ENCODE results near the gene CTNNA1. TPM values are rescaled to one million over a fixed set of nuclear protein-coding genes. Genes with fewer than 3 reads are reported as not detected.
A peak's percentile ranks its signal among the peaks of the same experiment; 100 is the strongest.

The CTNNA1 gene
- total and polyA plus RNA-seq, 9 of the 15 experiments (the other 6 are each of a cell fraction or from before 2014, with no cell fraction given) = 29.6 to 117 (median 89.1) TPM

DNA sequence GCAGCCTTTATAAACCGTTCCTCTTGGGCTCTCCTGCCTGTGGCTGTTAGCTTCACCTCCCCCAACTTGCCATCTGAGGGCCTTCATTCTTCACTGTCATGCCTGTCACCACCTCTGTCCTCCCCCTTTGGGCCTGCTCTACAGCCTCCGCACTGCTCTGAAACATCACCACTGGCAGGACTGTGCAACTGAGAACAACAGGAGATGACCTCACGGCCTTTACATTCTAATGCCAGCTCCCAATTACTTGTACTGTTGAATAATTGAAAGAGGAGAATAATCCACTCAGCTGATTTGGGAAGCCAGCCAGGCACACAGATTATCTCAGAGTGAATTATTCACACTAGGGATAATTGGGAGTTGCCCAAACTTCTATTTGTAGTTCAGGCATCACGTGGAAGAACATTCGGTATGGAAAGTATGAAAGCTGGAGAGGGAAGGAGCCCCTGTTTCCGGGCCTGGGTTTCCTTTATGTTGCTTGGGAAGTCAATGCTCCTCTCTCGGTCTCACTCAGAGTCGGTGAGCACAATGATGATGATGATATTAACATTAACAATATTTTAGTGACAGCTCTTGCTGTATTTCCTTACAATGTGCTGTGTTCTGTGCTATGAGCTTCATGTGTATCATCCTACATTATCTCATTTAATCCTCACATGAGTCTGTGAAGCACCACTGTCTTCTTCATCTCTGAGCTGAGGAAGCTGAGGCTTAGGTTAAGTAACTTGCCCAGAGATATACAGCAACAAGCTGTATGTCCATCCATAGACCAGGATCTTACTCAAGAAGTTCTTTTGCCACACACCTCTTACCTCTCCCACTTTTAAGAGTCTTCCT, 221.2 kb downstream of the CTNNA1 start (continued):
- TF ChIP-seq, protein P1, sequence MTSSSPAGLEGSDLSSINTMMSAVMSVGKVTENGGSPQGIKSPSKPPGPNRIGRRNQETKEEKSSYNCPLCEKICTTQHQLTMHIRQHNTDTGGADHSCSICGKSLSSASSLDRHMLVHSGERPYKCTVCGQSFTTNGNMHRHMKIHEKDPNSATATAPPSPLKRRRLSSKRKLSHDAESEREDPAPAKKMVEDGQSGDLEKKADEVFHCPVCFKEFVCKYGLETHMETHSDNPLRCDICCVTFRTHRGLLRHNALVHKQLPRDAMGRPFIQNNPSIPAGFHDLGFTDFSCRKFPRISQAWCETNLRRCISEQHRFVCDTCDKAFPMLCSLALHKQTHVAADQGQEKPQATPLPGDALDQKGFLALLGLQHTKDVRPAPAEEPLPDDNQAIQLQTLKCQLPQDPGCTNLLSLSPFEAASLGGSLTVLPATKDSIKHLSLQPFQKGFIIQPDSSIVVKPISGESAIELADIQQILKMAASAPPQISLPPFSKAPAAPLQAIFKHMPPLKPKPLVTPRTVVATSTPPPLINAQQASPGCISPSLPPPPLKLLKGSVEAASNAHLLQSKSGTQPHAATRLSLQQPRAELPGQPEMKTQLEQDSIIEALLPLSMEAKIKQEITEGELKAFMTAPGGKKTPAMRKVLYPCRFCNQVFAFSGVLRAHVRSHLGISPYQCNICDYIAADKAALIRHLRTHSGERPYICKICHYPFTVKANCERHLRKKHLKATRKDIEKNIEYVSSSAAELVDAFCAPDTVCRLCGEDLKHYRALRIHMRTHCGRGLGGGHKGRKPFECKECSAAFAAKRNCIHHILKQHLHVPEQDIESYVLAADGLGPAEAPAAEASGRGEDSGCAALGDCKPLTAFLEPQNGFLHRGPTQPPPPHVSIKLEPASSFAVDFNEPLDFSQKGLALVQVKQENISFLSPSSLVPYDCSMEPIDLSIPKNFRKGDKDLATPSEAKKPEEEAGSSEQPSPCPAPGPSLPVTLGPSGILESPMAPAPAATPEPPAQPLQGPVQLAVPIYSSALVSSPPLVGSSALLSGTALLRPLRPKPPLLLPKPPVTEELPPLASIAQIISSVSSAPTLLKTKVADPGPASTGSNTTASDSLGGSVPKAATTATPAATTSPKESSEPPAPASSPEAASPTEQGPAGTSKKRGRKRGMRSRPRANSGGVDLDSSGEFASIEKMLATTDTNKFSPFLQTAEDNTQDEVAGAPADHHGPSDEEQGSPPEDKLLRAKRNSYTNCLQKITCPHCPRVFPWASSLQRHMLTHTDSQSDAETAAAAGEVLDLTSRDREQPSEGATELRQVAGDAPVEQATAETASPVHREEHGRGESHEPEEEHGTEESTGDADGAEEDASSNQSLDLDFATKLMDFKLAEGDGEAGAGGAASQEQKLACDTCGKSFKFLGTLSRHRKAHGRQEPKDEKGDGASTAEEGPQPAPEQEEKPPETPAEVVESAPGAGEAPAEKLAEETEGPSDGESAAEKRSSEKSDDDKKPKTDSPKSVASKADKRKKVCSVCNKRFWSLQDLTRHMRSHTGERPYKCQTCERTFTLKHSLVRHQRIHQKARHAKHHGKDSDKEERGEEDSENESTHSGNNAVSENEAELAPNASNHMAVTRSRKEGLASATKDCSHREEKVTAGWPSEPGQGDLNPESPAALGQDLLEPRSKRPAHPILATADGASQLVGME (CRISPR knock-in tag; IDR thresholded peaks at IDR 0.05) = 0 out of 2 replicates have a peak, but pooled peaks have one; percentile 18
- no peak for TF ChIP-seq ZNF41 (CRISPR knock-in tag; conservative IDR thresholded peaks at IDR 0.05)
- no peak for TF ChIP-seq MCM5 (IDR thresholded peaks at IDR 0.05; ENCODE audit: low read depth)
- TF ChIP-seq GABPB1 (CRISPR knock-in tag; IDR thresholded peaks at IDR 0.05) = no peak
- TF ChIP-seq, protein P2, sequence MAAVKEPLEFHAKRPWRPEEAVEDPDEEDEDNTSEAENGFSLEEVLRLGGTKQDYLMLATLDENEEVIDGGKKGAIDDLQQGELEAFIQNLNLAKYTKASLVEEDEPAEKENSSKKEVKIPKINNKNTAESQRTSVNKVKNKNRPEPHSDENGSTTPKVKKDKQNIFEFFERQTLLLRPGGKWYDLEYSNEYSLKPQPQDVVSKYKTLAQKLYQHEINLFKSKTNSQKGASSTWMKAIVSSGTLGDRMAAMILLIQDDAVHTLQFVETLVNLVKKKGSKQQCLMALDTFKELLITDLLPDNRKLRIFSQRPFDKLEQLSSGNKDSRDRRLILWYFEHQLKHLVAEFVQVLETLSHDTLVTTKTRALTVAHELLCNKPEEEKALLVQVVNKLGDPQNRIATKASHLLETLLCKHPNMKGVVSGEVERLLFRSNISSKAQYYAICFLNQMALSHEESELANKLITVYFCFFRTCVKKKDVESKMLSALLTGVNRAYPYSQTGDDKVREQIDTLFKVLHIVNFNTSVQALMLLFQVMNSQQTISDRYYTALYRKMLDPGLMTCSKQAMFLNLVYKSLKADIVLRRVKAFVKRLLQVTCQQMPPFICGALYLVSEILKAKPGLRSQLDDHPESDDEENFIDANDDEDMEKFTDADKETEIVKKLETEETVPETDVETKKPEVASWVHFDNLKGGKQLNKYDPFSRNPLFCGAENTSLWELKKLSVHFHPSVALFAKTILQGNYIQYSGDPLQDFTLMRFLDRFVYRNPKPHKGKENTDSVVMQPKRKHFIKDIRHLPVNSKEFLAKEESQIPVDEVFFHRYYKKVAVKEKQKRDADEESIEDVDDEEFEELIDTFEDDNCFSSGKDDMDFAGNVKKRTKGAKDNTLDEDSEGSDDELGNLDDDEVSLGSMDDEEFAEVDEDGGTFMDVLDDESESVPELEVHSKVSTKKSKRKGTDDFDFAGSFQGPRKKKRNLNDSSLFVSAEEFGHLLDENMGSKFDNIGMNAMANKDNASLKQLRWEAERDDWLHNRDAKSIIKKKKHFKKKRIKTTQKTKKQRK (IDR thresholded peaks at IDR 0.05; ENCODE audit: borderline replicate concordance, low read depth, low read length) = no peak
- no peak for TF ChIP-seq SETDB1 (IDR thresholded peaks at IDR 0.05; ENCODE audit: low read length)
- no peak for TF ChIP-seq ELF4 (CRISPR knock-in tag; IDR thresholded peaks at IDR 0.05)
- TF ChIP-seq, protein P3, sequence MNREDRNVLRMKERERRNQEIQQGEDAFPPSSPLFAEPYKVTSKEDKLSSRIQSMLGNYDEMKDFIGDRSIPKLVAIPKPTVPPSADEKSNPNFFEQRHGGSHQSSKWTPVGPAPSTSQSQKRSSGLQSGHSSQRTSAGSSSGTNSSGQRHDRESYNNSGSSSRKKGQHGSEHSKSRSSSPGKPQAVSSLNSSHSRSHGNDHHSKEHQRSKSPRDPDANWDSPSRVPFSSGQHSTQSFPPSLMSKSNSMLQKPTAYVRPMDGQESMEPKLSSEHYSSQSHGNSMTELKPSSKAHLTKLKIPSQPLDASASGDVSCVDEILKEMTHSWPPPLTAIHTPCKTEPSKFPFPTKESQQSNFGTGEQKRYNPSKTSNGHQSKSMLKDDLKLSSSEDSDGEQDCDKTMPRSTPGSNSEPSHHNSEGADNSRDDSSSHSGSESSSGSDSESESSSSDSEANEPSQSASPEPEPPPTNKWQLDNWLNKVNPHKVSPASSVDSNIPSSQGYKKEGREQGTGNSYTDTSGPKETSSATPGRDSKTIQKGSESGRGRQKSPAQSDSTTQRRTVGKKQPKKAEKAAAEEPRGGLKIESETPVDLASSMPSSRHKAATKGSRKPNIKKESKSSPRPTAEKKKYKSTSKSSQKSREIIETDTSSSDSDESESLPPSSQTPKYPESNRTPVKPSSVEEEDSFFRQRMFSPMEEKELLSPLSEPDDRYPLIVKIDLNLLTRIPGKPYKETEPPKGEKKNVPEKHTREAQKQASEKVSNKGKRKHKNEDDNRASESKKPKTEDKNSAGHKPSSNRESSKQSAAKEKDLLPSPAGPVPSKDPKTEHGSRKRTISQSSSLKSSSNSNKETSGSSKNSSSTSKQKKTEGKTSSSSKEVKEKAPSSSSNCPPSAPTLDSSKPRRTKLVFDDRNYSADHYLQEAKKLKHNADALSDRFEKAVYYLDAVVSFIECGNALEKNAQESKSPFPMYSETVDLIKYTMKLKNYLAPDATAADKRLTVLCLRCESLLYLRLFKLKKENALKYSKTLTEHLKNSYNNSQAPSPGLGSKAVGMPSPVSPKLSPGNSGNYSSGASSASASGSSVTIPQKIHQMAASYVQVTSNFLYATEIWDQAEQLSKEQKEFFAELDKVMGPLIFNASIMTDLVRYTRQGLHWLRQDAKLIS (CRISPR knock-in tag; IDR thresholded peaks at IDR 0.05) = no peak
- peak in 1 of 2 experiments; percentile 61; a peak in 3 of 4 replicates for TF ChIP-seq MAZ (CRISPR knock-in tag; conservative IDR thresholded peaks at IDR 0.05 in 1 of 2, IDR thresholded peaks at IDR 0.05 in 1 of 2)

All from K562 (cell line).